ENCODE results near the gene COX5B.
"Not testable (repeated sequence)": the region's sequence is repeated elsewhere in the genome, so short reads cannot be mapped to it uniquely, and the experiment has no call there.

The COX5B gene

DNA sequence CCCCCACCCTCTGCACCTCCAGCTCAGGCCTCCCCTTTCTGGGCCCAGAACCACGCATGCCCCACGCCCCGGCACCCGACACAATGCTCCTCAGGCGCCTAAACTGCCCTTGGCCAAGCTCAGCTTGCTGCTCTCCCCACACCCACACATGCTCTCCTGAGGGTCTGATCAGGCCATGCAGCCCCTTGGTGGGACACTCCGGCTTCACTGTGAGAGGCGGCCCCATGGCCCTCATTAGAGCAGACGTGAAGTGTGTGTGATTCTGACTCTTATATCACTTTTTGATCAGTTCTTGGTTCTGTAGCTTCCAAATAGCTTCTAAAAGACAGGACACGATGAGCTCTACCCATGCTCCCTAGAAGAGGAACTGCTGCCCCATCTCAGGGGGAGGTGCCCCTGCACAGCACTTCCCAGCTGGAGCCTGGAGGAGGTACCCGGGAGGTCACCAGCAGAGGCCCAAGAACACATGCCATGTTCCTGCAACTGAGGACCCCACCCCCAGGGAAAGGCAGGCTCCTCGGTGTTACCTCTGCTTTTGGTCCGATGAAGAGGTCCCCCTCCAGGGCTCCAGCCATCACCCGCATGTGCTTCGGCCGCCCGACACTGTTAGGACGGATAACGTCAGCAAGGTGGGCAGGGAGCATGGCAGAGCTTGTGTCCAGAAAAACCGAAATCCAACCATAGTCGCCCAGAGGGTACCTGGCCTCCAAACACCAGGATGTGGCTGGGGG, 14.3 kb downstream of the COX5B start:
- no peak for FAIRE-seq
- TF ChIP-seq POLR2A (IDR thresholded peaks at IDR 0.05; ENCODE audit: low read depth, low read length) = no peak
- no peak for DNase-seq (ENCODE audit: insufficient read length, low spot score)

- no peak for FAIRE-seq
- TF ChIP-seq POLR2A (IDR thresholded peaks at IDR 0.05; ENCODE audit: low read depth, low read length) = no peak
- no peak for DNase-seq (ENCODE audit: insufficient read length, low spot score)
Measured at GRCh38 chr2:97660775-97661389, 15.0 kb downstream of the COX5B start.

DNA sequence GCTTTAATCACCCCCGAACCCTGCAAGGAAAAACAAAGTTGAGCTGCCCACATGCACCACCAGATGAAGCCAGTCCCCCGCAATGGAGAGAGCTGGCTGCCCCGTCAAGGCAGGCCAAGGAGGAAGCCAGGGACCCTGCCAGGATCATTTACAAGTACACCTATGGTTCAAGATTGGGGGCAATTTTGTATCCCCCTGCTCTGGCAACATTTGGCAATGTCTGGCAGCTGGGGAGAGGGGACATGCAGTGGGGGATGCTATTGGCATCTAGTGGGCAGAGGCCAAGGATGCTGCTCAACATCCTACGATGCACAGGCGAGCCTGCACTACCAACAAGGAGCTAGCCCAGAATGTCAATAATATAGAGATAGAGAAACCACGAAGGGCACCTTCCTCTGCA, 16.1 kb downstream of the COX5B start:
- DNase-seq (ENCODE audit: insufficient read length, low spot score) = no peak
- TF ChIP-seq POLR2A (IDR thresholded peaks at IDR 0.05; ENCODE audit: low read depth, low read length) = no peak
- no peak for FAIRE-seq

DNA sequence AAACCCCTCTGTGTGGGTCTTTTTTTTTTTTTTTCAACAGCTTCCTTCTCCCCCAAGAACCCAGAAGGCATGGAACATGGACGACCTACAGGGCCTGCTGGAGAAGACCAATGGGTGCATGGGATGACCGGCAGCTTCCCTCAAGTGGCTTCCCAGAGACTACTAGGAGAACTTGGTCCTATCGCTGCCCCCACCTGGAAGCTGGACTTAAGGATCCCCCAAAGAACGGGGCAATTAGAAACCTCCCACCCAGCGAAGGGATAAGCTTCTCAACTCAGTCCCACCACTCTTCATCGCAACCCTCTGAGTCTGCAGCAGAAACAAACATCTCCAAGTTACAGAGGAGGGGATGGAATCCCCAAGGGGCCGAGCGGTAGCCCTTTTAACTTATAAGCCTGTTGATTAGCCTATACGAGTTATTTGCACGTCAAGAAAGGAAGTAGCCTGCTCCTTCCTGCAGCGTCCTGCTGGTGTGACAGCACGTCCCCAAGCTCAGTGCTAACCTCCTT, 16.6 kb downstream of the COX5B start:
- FAIRE-seq (no peak), DNase-seq (ENCODE audit: insufficient read length, low spot score) (no peak)
- no peak for TF ChIP-seq POLR2A (IDR thresholded peaks at IDR 0.05; ENCODE audit: low read depth, low read length)

DNA sequence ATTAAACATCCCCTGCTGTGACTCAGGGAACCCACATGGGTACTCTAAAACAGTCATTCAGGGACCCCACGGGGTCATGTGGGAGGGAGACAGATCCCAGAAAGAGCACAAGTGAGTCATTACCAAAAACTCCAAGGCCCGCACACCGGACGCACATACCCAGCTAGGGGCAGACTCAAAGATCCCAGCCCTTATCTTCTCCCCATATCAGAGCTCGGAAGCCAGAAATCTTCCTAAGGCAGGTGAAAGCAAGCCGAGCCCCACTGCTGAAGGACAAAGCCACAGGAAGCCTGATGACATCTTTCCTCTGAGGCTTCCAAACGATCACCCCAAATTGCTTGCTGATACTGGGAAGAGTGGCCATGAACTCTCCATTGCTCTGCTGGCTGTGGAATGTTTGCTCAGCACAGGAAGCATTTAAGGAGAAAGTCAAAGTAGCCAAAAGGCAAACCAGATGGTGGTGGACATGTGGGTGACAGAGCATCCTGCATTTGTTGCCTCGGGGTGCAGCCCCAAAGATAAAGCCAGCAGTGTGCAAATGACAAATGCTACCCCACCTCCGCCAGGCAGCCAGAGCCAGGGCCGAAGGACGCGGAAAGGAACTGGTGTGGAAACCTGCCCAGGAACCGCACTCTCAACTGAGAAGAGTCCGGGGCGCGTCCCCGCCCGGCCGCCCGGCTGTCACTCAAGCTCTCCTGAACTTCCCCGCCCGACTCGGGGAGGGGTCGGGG, 17.2 kb downstream of the COX5B start:
- TF ChIP-seq POLR2A (IDR thresholded peaks at IDR 0.05; ENCODE audit: low read depth, low read length) = 0 out of 2 replicates have a peak, but pooled peaks have one; percentile 19
- DNase-seq (ENCODE audit: insufficient read length, low spot score) = peak; percentile 88
- FAIRE-seq = peak; percentile 93

GRCh38 chr2:97663626-97663961, 17.7 kb downstream of the COX5B start:
- peak; percentile 48 for TF ChIP-seq POLR2A (IDR thresholded peaks at IDR 0.05; ENCODE audit: low read depth, low read length)
- no peak for FAIRE-seq
- no peak for DNase-seq (ENCODE audit: insufficient read length, low spot score)

DNA sequence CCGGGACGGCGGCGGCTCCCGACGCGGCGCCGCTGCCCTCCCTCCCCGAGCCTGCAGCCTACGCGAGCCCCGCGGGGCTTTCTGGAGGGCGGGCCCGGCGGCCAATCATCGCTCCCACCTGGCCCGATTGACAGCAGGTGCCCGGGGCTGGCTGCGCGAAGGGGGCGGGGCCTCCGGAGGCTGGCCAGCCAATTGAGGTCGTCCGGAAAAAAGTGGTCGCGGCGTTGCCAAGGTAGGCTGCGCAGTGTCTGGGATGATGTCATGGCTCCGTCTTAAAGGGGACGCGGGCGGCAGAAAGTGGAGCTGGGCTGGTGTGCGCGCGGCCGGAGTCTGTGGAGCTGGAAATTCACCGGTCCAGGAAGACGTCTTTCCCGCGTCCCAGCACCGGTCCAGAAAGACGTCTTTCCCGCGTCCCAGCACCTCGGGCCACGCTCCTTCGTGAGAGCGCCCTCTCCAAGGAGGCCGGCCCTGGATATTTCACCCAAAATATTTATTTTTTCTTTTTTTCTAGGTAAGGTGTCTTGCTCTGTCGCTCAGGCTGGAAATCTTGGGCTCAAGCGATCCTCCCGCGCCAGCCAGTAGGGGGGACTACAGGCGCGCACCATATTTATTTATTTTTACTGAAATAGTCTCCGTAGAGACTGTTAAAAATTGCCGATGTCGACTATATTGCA, 18.2 kb downstream of the COX5B start, which contains the start of gene ACTR1B:
TSS of gene ACTR1B (minus strand) at position 83 of the 674 bp plus-strand sequence. CDS start 154 bp downstream, outside the sequence.
- peak; percentile 80 for FAIRE-seq

GRCh38 chr2:97664636-97664970, 18.7 kb downstream of the COX5B start:
- no peak for FAIRE-seq
- DNase-seq (ENCODE audit: insufficient read length, low spot score) = no peak
- TF ChIP-seq POLR2A (IDR thresholded peaks at IDR 0.05; ENCODE audit: low read depth, low read length) = no peak

More for the DNA sequence above, 18.2 kb downstream of the COX5B start, which contains the start of gene ACTR1B:
- DNase-seq (ENCODE audit: insufficient read length, low spot score) = peak; percentile 88
- peak; percentile 45; the same call in 1 of the 2 replicates for TF ChIP-seq POLR2A (IDR thresholded peaks at IDR 0.05; ENCODE audit: low read depth, low read length)

- no peak for FAIRE-seq
- no peak for TF ChIP-seq POLR2A (IDR thresholded peaks at IDR 0.05; ENCODE audit: low read depth, low read length)
Measured at GRCh38 chr2:97669448-97669847, 23.6 kb downstream of the COX5B start, which contains the start of gene C2orf92. Gene C2orf92 (plus strand): TSS chr2:97669713. CDS start chr2:97669789, 76 bp downstream.

DNA sequence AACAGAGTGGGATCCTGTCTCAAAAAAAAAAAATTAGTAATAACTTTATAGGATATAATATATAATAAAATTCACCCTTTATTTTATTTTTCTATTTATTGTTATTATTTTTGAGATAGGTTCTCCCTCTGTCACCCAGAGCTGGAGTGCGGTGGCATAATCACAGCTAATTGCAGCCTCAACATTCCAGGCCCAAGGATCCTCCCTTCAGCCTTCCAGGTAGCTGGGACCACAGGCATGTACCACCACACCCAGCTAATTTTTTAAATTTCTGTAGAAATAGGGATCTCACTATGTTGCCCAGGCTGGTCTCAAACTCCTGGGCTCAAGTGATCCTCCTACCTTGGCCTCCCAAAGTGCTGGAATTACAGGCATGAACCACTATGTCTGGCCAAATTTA, 24.6 kb downstream of the COX5B start:
- DNase-seq (ENCODE audit: insufficient read length, low spot score) (no peak), FAIRE-seq (no peak)
- no peak for TF ChIP-seq POLR2A (IDR thresholded peaks at IDR 0.05; ENCODE audit: low read depth, low read length)

More at GRCh38 chr2:97669448-97669847, 23.6 kb downstream of the COX5B start, which contains the start of gene C2orf92:
- DNase-seq (ENCODE audit: insufficient read length, low spot score) = no peak

- FAIRE-seq = no peak
- no peak for TF ChIP-seq POLR2A (IDR thresholded peaks at IDR 0.05; ENCODE audit: low read depth, low read length)
Measured at GRCh38 chr2:97671526-97671925, 25.7 kb downstream of the COX5B start.

DNA sequence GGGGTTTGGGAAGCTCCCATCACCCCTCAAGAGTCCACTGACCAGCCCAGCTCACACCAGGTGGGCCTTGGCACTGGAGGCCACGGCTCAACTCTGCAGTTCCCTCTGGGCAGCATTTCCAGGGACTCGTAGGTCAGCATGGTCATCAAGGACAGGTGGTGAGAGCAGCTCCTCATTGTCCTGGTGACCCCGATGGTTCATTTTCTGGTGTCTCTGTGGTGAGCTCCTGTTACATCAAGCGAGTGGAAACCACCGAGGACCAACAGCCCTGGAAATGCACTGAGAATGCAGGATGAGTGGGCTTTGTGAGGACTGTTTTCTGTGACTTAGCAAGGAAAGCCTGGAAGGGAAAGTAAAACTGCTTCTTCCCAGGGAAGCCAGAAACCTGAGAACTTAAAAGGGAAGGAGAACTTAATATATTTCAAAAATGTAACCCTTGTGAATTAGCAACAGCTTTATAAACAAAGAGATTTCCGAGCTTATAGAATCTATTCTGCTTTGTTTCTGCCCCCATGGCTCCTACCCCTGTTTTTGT, 26.8 kb downstream of the COX5B start:
- DNase-seq (ENCODE audit: insufficient read length, low spot score) = not testable (repeated sequence)

More at GRCh38 chr2:97671526-97671925, 25.7 kb downstream of the COX5B start:
- DNase-seq (ENCODE audit: insufficient read length, low spot score) = no peak

DNA sequence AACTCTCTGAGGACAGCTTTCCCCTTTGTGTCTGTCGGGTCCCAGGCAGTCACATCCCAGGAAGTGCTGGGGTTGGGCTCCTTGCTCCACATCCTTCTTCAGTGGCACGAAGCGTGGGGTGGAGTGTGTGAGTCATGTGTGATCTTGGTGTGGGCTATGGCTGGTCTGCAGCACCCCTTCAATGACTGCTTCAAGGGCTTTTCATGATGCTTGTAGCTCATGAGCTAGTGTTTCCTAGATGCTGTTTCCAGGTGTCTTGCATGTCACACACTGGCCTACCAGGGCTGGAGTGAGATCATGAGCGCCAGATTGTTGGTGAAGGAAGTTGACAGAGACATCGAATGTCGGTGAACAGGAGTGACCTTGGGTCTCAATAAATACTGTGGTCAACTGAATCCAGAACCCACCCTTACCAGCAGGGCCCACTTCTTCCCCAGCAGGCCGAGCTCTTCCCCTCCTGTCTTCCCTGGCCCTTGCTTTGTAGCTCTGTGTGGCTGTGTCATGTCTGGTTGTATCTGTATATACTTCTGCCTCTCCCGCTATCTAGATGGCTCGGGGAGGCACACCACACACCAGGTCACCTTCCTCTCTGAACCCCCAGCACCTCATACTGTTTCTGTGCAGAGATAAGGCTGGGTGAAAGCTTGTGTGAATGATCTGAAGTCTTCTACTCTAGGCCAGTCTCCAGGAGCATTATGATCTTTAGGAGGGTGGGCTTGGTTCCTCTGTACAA, 27.5 kb downstream of the COX5B start:
- TF ChIP-seq POLR2A (IDR thresholded peaks at IDR 0.05; ENCODE audit: low read depth, low read length) = no peak
- DNase-seq (ENCODE audit: insufficient read length, low spot score) = no peak
- FAIRE-seq = no peak

More for the DNA sequence above, 26.8 kb downstream of the COX5B start:
- FAIRE-seq = not testable (repeated sequence)

Data from H54 (cell line).